ENCODE results near the gene ANKRD52. TPM values are rescaled to one million over a fixed set of nuclear protein-coding genes. Genes with fewer than 3 reads are reported as not detected.
A peak's percentile ranks its signal among the peaks of the same experiment; 100 is the strongest.

ANKRD52 gene
- total and polyA plus RNA-seq, 5 donors, result 13.4 to 30.7 (median 23.8) TPM

DNA sequence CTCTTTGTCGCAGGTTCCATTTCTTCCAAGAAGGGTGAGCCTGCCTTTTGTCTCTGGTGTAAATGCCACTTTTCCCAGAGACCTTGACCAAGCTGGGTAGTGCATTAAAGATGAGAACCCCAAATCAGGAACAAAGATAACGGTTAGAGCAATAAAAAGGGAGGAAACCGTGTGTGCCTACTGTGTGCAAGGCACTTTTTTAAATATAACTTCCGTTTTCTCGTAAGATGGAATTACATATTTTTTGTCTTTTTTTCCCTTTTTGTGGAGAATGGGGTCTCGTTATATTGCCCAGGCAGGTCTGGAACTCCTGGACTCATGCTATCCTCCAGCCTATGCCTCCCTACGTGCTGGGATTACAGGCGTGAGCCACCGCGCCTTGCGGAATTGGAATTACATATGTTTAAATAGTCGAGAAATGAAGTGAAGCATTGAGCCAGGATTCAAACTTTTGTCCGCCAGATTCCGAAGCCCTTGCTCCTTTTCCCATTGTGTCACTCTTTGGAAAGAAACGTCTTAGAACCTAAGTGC, 34.5 kb downstream of the ANKRD52 start:
- ATAC-seq (no peak), DNase-seq (no peak)
- Histone ChIP-seq H3K4me1 (ENCODE audit: control insufficient read depth, insufficient read depth, low read length) (peaks cover 2% of the 10 kb centered on the region), H3K27me3 (ENCODE audit: control insufficient read depth, insufficient read depth) (no peaks in the 10 kb centered on the region), H3K9me3 (ENCODE audit: control insufficient read depth, low read length) (no peaks in the 10 kb centered on the region), H3K4me3 (ENCODE audit: low read length) (peak overlapping the region; percentile 39), H3K27ac (ENCODE audit: low read length) (peak overlapping the region; percentile 88)
- 22% methylated on average over 15 of the region's 15 CpGs for WGBS
- intact Hi-C loops (cut with DNase I), result no loop called here

DNA sequence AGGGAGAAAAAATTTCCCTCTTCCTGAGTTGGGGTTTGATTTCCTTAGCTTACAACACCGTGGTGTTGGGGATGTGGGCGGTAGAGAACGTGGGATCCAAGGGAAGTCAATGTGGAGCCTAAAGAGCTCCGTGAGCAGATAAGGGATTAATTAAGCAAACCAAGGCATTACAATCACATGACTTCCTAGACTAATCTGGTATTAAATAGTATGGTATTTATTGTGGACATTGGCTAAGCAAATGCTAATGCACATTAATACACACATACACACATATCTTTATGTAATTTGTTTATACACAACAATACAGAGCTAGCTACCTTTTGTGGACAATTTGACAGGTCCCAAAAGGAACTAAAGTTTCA, 35.7 kb downstream of the ANKRD52 start:
- peak overlapping the region; percentile 72 for H3K4me3 ChIP-seq (ENCODE audit: low read length)
- 9% methylated on average over 4 of the region's 4 CpGs for WGBS
- intact Hi-C loops (cut with DNase I), result no loop called here
- H3K27ac ChIP-seq (ENCODE audit: low read length), result peak overlapping the region; percentile 99
- no peak for DNase-seq
- no peaks in the 10 kb centered on the region for H3K9me3 ChIP-seq (ENCODE audit: control insufficient read depth, low read length)
- no peaks in the 10 kb centered on the region for H3K27me3 ChIP-seq (ENCODE audit: control insufficient read depth, insufficient read depth)
- peaks cover 2% of the 10 kb centered on the region for H3K4me1 ChIP-seq (ENCODE audit: control insufficient read depth, insufficient read depth, low read length)
- no peak for ATAC-seq

DNA sequence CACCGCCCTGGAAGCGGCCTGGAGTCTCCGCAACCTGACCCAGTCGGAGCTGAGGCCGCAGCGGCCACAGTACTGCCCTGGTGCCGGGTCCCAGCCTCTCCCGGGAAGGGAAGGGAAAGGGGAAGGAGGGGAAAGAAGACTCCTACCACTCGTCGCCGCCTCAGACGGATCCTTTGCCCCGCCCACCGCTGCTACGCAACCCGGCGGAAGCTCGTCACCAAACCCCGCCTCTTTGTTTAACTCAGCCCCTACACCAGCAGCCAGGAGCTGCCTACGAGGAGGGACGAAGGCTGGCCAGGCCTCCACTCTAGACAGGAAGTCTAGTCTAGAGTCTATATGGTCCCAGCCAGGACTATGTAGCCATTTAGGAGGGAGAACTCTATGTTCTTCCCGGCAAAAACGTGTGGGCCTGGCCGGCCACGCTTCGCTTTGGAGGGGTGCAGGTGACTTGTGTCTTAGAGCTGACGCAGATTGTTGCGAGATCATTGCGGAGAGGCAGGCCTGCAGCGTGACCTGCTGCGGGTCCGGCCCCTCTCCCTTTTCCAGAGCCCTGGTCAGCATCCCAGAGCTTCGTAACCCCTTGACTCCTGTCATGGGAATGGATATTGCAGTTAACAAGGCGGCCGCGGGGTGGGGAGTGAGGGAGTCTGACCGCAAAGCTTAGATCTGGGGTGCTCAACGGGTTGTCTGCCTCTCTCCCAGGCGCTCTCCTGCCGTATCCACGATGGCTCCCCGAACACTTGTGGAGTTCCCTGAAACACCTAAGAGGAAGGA, 36.2 kb downstream of the ANKRD52 start, which contains the start of gene RNF41:
TSS of gene RNF41 (minus strand) at position 166 of the 774 bp plus-strand sequence. CDS start 7,875 bp downstream, outside the sequence.
- under 1% methylated on average over 42 of the region's 42 CpGs for WGBS
- Histone ChIP-seq H3K4me3 (ENCODE audit: low read length) (peak within 1 kb of the TSS; percentile 75), H3K9me3 (ENCODE audit: control insufficient read depth, low read length) (no peaks in the 10 kb centered on the region), H3K27me3 (ENCODE audit: control insufficient read depth, insufficient read depth) (no peaks in the 10 kb centered on the region), H3K4me1 (ENCODE audit: control insufficient read depth, insufficient read depth, low read length) (peaks cover 2% of the 10 kb centered on the region), H3K27ac (ENCODE audit: low read length) (peak within 1 kb of the TSS; percentile 99)
- peak; percentile 98 to 99 (median 99) for DNase-seq
- intact Hi-C loops (cut with DNase I), result no loop called here
- ATAC-seq, result peak; percentile 93 to 94

GRCh38 chr12:56221232-56221756, 36.9 kb downstream of the ANKRD52 start:
- Histone ChIP-seq H3K9me3 (ENCODE audit: control insufficient read depth, low read length) (no peaks in the 10 kb centered on the region), H3K4me3 (ENCODE audit: low read length) (peak overlapping the region; percentile 75), H3K27ac (ENCODE audit: low read length) (peak overlapping the region; percentile 97), H3K4me1 (ENCODE audit: control insufficient read depth, insufficient read depth, low read length) (peaks cover 2% of the 10 kb centered on the region), H3K27me3 (ENCODE audit: control insufficient read depth, insufficient read depth) (no peaks in the 10 kb centered on the region)
- peak; percentile 37 for ATAC-seq
- intact Hi-C loops (cut with DNase I), result no loop called here
- peak; percentile 79 to 86 (median 85) for DNase-seq
- WGBS, result under 1% methylated on average over 21 of the region's 21 CpGs

DNA sequence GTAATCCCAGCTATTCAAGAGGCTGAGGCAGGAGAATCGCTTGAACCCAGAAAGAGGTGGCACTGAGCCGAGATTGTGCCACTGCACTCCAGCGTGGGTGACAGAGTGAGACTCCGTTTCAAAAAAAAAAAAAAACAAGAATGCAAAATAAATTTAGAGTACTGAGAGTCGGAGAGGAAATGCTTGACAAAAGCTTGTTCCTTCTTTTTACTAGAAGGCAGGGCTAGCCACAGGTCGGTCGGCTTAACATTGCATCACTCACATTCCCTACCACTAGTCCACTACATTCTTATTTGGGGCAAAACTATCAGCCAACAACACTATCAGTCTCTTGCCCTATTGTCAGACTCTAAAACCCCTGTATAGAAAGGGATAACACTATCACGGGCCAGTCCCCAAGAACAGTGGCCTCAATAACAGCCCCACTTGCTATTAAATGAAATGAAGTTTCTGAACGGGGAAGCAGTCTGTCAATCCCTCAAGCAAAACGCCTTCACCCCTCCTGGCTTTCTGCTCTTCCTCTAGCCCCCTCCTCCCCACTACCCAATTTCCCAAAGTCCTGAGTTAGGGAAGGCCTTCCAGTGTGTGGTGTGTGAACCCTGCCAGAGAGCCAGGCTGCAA, 37.5 kb downstream of the ANKRD52 start:
- no peak for ATAC-seq
- Histone ChIP-seq H3K9me3 (ENCODE audit: control insufficient read depth, low read length) (no peaks in the 10 kb centered on the region), H3K4me3 (ENCODE audit: low read length) (peak overlapping the region; percentile 75), H3K4me1 (ENCODE audit: control insufficient read depth, insufficient read depth, low read length) (peaks cover 2% of the 10 kb centered on the region), H3K27me3 (ENCODE audit: control insufficient read depth, insufficient read depth) (no peaks in the 10 kb centered on the region), H3K27ac (ENCODE audit: low read length) (peak overlapping the region; percentile 97)
- WGBS, result 3% methylated on average over 10 of the region's 10 CpGs
- no peak for DNase-seq
- intact Hi-C loops (cut with DNase I), result no loop called here

- Histone ChIP-seq H3K27me3 (ENCODE audit: control insufficient read depth, insufficient read depth) (no peaks in the 10 kb centered on the region), H3K4me3 (ENCODE audit: low read length) (no peak overlapping the region), H3K4me1 (ENCODE audit: control insufficient read depth, insufficient read depth, low read length) (peaks cover 2% of the 10 kb centered on the region), H3K9me3 (ENCODE audit: control insufficient read depth, low read length) (no peaks in the 10 kb centered on the region), H3K27ac (ENCODE audit: low read length) (no peak overlapping the region)
- 92% methylated on average over 9 of the region's 9 CpGs for WGBS
- ATAC-seq, result no peak
- intact Hi-C loops (cut with DNase I), result no loop called here
- no peak for DNase-seq
Measured at GRCh38 chr12:56219840-56220239, 38.3 kb downstream of the ANKRD52 start.

DNA sequence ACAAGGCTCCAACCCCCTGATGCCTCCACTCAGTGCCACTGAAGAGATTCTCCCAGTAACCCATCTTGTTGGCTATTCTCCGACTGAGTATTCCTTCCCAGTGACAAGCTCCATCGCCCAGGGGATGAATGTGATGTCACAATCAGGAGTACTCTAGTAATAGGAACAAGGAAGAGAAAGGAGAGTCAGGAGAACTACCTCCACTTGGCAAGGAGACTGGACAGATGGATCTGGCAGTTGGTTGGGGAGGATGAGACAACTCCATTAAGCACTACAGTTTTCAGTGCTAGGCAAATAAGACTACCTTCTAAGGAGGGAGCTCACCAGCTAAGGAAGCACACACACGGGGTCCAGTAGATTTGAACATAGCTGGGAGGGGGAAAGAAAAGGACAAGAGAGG, 41.7 kb downstream of the ANKRD52 start:
- Histone ChIP-seq H3K9me3 (ENCODE audit: control insufficient read depth, low read length) (no peaks in the 10 kb centered on the region), H3K27me3 (ENCODE audit: control insufficient read depth, insufficient read depth) (no peaks in the 10 kb centered on the region), H3K4me3 (ENCODE audit: low read length) (no peak overlapping the region), H3K4me1 (ENCODE audit: control insufficient read depth, insufficient read depth, low read length) (no peaks in the 10 kb centered on the region), H3K27ac (ENCODE audit: low read length) (peak overlapping the region; percentile 17)
- no peak for ATAC-seq
- intact Hi-C loops (cut with DNase I), result no loop called here
- 85% methylated on average over 3 of the region's 3 CpGs for WGBS
- DNase-seq, result no peak

GRCh38 chr12:56213878-56214277, 44.3 kb downstream of the ANKRD52 start:
- no peak for ATAC-seq
- intact Hi-C loops (cut with DNase I), result no loop called here
- no peak for DNase-seq
- H3K4me3 ChIP-seq (ENCODE audit: low read length), result no peak overlapping the region
- H3K27ac ChIP-seq (ENCODE audit: low read length), result no peak overlapping the region
- H3K4me1 ChIP-seq (ENCODE audit: control insufficient read depth, insufficient read depth, low read length), result no peaks in the 10 kb centered on the region
- no peaks in the 10 kb centered on the region for H3K27me3 ChIP-seq (ENCODE audit: control insufficient read depth, insufficient read depth)
- 85% methylated on average over 5 of the region's 5 CpGs for WGBS
- no peaks in the 10 kb centered on the region for H3K9me3 ChIP-seq (ENCODE audit: control insufficient read depth, low read length)

DNA sequence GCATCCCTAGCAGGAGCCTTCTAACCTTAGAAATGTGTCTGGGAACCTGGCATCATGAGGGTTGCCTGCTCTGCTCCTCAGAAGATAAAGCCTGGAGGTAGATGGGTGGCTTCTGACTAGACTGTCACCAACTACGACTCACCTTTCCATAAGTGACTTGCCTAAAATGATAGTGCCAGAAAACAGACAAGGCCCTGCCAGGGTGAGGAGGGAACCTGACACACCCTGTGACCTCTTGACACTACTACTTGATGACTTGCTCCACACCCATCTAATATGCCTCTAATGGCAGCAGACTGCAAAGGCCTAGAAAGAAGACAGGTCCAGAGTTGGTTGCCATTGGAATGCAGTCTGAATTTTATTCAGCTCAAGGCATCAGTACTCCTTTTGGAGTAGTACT, 45.8 kb downstream of the ANKRD52 start:
- Histone ChIP-seq H3K4me1 (ENCODE audit: control insufficient read depth, insufficient read depth, low read length) (no peaks in the 10 kb centered on the region), H3K9me3 (ENCODE audit: control insufficient read depth, low read length) (no peaks in the 10 kb centered on the region), H3K4me3 (ENCODE audit: low read length) (no peak overlapping the region), H3K27me3 (ENCODE audit: control insufficient read depth, insufficient read depth) (no peaks in the 10 kb centered on the region), H3K27ac (ENCODE audit: low read length) (no peak overlapping the region)
- DNase-seq, result no peak
- 86% methylated on average over 1 of the region's 1 CpG for whole genome bisulfite sequencing
- intact Hi-C loops (cut with DNase I), result no loop called here
- ATAC-seq, result no peak

DNA sequence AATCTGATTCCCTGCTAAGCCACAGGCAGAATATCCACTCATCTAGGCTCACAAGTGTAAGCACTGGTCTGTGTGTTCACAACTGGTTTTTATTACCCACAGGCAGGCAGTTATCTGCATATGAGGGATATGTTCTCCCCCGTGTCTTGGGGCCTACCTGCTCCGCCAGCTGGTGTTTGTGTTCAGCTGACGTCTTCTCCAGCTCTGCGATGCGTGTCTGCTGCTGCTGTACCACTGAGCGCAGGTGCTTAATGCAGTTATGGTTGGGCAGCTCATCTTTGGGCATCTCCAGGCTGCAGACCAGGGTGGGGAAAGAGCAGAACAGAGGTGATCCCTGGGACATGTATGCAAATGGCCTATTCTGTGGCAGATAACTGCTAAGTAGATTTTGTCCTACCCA, 50.2 kb downstream of the ANKRD52 start:
- intact Hi-C loops (cut with DNase I), result loop anchor here in 1 of 4 donors (10.0 kb wide), 1 partner anchor 107 kb away; the partner anchor contains the start of gene CNPY2
- DNase-seq, result no peak
- Histone ChIP-seq H3K27ac (ENCODE audit: low read length) (no peak overlapping the region), H3K9me3 (ENCODE audit: control insufficient read depth, low read length) (no peaks in the 10 kb centered on the region), H3K27me3 (ENCODE audit: control insufficient read depth, insufficient read depth) (no peaks in the 10 kb centered on the region), H3K4me3 (ENCODE audit: low read length) (no peak overlapping the region), H3K4me1 (ENCODE audit: control insufficient read depth, insufficient read depth, low read length) (no peaks in the 10 kb centered on the region)
- no peak for ATAC-seq
- WGBS, result 89% methylated on average over 6 of the region's 6 CpGs

Data from right cardiac atrium (tissue), 5 donors.